Liver (tissue), 9 donors: ENCODE measurements around the gene PHF20. TPM values are rescaled to one million over a fixed set of nuclear protein-coding genes. Genes with fewer than 3 reads are reported as not detected.

Experiments
- DNase-seq: peaks from one replicate; pipeline ENCODE4 v3.0.0-alpha.2; 2017; ENCODE audit warnings: low spot score
- H3K27ac ChIP-seq, 2 donors: one replicate each; pipeline ENCODE4 v1.7.0; 2013; ENCODE audit warnings: inconsistent platforms in 2 of 2, low read length in 2 of 2, control low read depth in 1 of 2, low read depth in 1 of 2, mild to moderate bottlenecking in 1 of 2
- H3K27me3 ChIP-seq, 4 donors: one replicate each; pipeline versions ENCODE4 v1.6.1 to v1.7.0; 2013; ENCODE audit warnings: low read length in 3 of 4, inconsistent platforms in 1 of 4, mild to moderate bottlenecking in 1 of 4, moderate library complexity in 1 of 4; ENCODE audit not compliant: control insufficient read depth in 4 of 4, insufficient read depth in 4 of 4
- H3K36me3 ChIP-seq, 4 donors: one replicate each; pipeline versions ENCODE4 v1.6.1 to v1.7.0; 2013; ENCODE audit warnings: low read length in 3 of 4, mild to moderate bottlenecking in 3 of 4, low read depth in 1 of 4, moderate library complexity in 1 of 4; ENCODE audit not compliant: control insufficient read depth in 4 of 4, insufficient read depth in 3 of 4
- H3K4me1 ChIP-seq, 4 donors: one replicate each; pipeline versions ENCODE4 v1.6.1 to v1.7.0; 2013; ENCODE audit warnings: low read length in 3 of 4, mild to moderate bottlenecking in 3 of 4, moderate library complexity in 1 of 4; ENCODE audit not compliant: control insufficient read depth in 4 of 4, insufficient read depth in 4 of 4
- H3K4me3 ChIP-seq, 3 donors: one replicate each; pipeline versions ENCODE4 v1.6.1 to v1.7.0; 2013; ENCODE audit warnings: low read length in 3 of 3, control low read depth in 1 of 3, low read depth in 1 of 3, mild to moderate bottlenecking in 1 of 3
- H3K9ac ChIP-seq, 2 donors: one replicate each; pipeline ENCODE4 v1.7.0; 2013; ENCODE audit warnings: low read length in 2 of 2, mild to moderate bottlenecking in 2 of 2, moderate library complexity in 2 of 2, control low read depth in 1 of 2, low read depth in 1 of 2
- H3K9me3 ChIP-seq, 4 donors: one replicate each; pipeline versions ENCODE4 v1.6.1 to v1.7.0; 2013; ENCODE audit warnings: low read length in 3 of 4; ENCODE audit not compliant: control insufficient read depth in 4 of 4
- FOXA1 ChIP-seq: IDR thresholded peaks from 2 replicates; pipeline ENCODE4 v1.6.1; 2016; ENCODE audit warnings: antibody characterized with exemption
- FOXA2 ChIP-seq: IDR thresholded peaks from 2 replicates; pipeline ENCODE4 v1.6.1; 2016; ENCODE audit warnings: antibody characterized with exemption
- GABPA ChIP-seq, 2 donors: IDR thresholded peaks in 1 of 2; conservative IDR thresholded peaks in 1 of 2; 2 replicates each; pipeline ENCODE4 v1.6.1; 2016; ENCODE audit warnings: antibody characterized with exemption in 2 of 2, mild to moderate bottlenecking in 1 of 2, moderate library complexity in 1 of 2
- HNF4A ChIP-seq, 2 donors: conservative IDR thresholded peaks; 2 replicates each; pipeline ENCODE4 v1.6.1; 2016; ENCODE audit warnings: antibody characterized with exemption in 2 of 2, mild to moderate bottlenecking in 2 of 2
- HNF4G ChIP-seq: IDR thresholded peaks from 2 replicates; pipeline ENCODE4 v1.6.1; 2016; ENCODE audit warnings: antibody characterized with exemption
- JUND ChIP-seq, 2 donors: IDR thresholded peaks; 2 replicates each; pipeline ENCODE4 v1.6.1; 2016; ENCODE audit warnings: antibody characterized with exemption in 2 of 2
- MAX ChIP-seq: IDR thresholded peaks from 2 replicates; pipeline ENCODE4 v1.6.1; 2016; ENCODE audit warnings: antibody characterized with exemption
- NR2F2 ChIP-seq: IDR thresholded peaks from 2 replicates; pipeline ENCODE4 v1.6.1; 2016; ENCODE audit warnings: antibody characterized with exemption
- RAD21 ChIP-seq, 2 donors: IDR thresholded peaks; 2 replicates each; pipeline ENCODE4 v1.6.1; 2016; ENCODE audit warnings: antibody characterized with exemption in 2 of 2, mild to moderate bottlenecking in 2 of 2
- RXRA ChIP-seq, 2 donors: IDR thresholded peaks; 2 replicates each; pipeline ENCODE4 v1.6.1; 2017 to 2018; ENCODE audit warnings: antibody characterized with exemption in 2 of 2, mild to moderate bottlenecking in 1 of 2
- SP1 ChIP-seq: IDR thresholded peaks from 2 replicates; pipeline ENCODE4 v1.6.1; 2018; ENCODE audit warnings: antibody characterized with exemption, mild to moderate bottlenecking
- TAF1 ChIP-seq: conservative IDR thresholded peaks from 2 replicates; pipeline ENCODE4 v1.6.1; 2016; ENCODE audit warnings: antibody characterized with exemption, mild to moderate bottlenecking
- YY1 ChIP-seq: IDR thresholded peaks from 2 replicates; pipeline ENCODE4 v1.6.1; 2016; ENCODE audit warnings: antibody characterized with exemption, mild to moderate bottlenecking
- WGBS: extraction: QIAGEN DNeasy Blood & Tissue Kit; methylation state at CpG from one replicate; pipeline ENCODE4 v1.1.7; 2013; 5-methylcytosine and 5-hydroxymethylcytosine counted together
- polyA plus RNA-seq, 2 donors: library from polyadenylated mRNA; stranded (reverse) in 1 of 2; unstranded in 1 of 2; fragments of 200-250 nt in 1 of 2; fragments of >200 nt in 1 of 2; fragmentation: Nextera tagmentation in 1 of 2; extraction: Ambion mirVana in 1 of 2; gene quantifications; one replicate each; pipeline versions ENCODE4 v1.2.1 to v1.2.3, GENCODE V29; 2013 to 2015
- total RNA-seq, 2 donors: library from RNA; depleted of rRNA; stranded (reverse); fragments of >200 nt; gene quantifications; one replicate each; pipeline ENCODE4 v1.2.3, GENCODE V29; 2014
- TF ChIP-seq, protein P1 (sequence below): IDR thresholded peaks from 2 replicates; pipeline ENCODE4 v1.6.1; 2016; ENCODE audit warnings: antibody characterized with exemption
- TF ChIP-seq, protein P2 (sequence below): IDR thresholded peaks from 2 replicates; pipeline ENCODE4 v1.6.1; 2016; ENCODE audit warnings: antibody characterized with exemption
- TF ChIP-seq, protein P3 (sequence below): fragments of 150-350 bp; IDR thresholded peaks from 2 replicates; pipeline ENCODE4 v1.5.1; 2017; ENCODE audit warnings: improper control_type of control experiment, low read depth, low read length; ENCODE audit not compliant: missing input control
- donor health status: healthy.
- donor health status: healthy.
- donor health status: healthy.
- donor health status: healthy.
- donor health status: healthy.

Gene PHF20
- total and polyA plus RNA-seq, 4 donors: 5.1 to 11.7 (median 10.3) TPM

DNA sequence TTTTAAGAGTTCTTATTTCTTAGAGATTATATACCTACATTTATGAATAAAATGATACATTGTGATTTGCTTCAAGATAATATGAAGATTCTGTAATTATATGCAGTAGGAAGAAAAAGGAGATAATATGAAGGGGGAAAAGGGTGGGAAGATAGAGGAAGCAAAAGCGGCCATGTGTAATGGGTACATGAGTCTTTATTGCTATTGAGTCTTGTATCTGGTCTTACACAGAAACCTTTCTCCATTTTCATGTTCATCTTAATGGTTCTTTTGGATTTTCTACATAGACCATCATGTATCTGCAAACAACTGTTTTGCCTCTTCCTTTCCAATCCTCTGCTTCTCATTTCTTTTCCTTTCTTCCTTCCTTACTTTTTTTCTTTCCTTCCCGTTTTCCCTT, 36.1 kb downstream of the PHF20 start:
- Histone ChIP-seq H3K27ac (no peak overlapping the region), H3K4me1 (no peaks in the 10 kb centered on the region), H3K36me3 (peaks cover 0 to 6% (median under 1%) of the 10 kb centered on the region in 4 donors), H3K9ac (no peak overlapping the region), H3K9me3 (no peaks in the 10 kb centered on the region), H3K4me3 (no peak overlapping the region), H3K27me3 (no peaks in the 10 kb centered on the region)
- TF ChIP-seq SP1: no peak
- TF ChIP-seq GABPA (IDR thresholded peaks at IDR 0.05 in 1 of 2, conservative IDR thresholded peaks at IDR 0.05 in 1 of 2): no peak
- no peak for TF ChIP-seq NR2F2
- TF ChIP-seq HNF4G: no peak
- no peak for TF ChIP-seq TAF1
- DNase-seq: no peak
- WGBS: 95% methylated on average over 2 of the region's 2 CpGs

- Histone ChIP-seq H3K27ac (no peak overlapping the region), H3K27me3 (no peaks in the 10 kb centered on the region), H3K4me1 (no peaks in the 10 kb centered on the region), H3K9me3 (no peaks in the 10 kb centered on the region), H3K4me3 (no peak overlapping the region), H3K36me3 (peaks cover 0 to 2% (median 0%) of the 10 kb centered on the region in 4 donors), H3K9ac (no peak overlapping the region)
- 68% methylated on average over 2 of the region's 2 CpGs for WGBS
- TF ChIP-seq GABPA (IDR thresholded peaks at IDR 0.05 in 1 of 2, conservative IDR thresholded peaks at IDR 0.05 in 1 of 2): no peak
- no peak for TF ChIP-seq HNF4A (conservative IDR thresholded peaks at IDR 0.05)
- DNase-seq: no peak
These were observed 48.9 kb downstream of the PHF20 start for GRCh38 chr20:35820715-35821114.

- DNase-seq: no peak
- Histone ChIP-seq H3K4me1 (no peaks in the 10 kb centered on the region), H3K36me3 (peaks cover 0 to 2% (median 0%) of the 10 kb centered on the region in 4 donors), H3K27ac (no peak overlapping the region), H3K9me3 (no peaks in the 10 kb centered on the region), H3K9ac (no peak overlapping the region), H3K27me3 (no peaks in the 10 kb centered on the region), H3K4me3 (no peak overlapping the region)
- WGBS: 97% methylated on average over 8 of the region's 8 CpGs
- TF ChIP-seq, protein P1, sequence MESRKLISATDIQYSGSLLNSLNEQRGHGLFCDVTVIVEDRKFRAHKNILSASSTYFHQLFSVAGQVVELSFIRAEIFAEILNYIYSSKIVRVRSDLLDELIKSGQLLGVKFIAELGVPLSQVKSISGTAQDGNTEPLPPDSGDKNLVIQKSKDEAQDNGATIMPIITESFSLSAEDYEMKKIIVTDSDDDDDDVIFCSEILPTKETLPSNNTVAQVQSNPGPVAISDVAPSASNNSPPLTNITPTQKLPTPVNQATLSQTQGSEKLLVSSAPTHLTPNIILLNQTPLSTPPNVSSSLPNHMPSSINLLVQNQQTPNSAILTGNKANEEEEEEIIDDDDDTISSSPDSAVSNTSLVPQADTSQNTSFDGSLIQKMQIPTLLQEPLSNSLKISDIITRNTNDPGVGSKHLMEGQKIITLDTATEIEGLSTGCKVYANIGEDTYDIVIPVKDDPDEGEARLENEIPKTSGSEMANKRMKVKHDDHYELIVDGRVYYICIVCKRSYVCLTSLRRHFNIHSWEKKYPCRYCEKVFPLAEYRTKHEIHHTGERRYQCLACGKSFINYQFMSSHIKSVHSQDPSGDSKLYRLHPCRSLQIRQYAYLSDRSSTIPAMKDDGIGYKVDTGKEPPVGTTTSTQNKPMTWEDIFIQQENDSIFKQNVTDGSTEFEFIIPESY: no peak
- no peak for TF ChIP-seq GABPA (IDR thresholded peaks at IDR 0.05 in 1 of 2, conservative IDR thresholded peaks at IDR 0.05 in 1 of 2)
- no peak for TF ChIP-seq FOXA2
- TF ChIP-seq FOXA1: no peak
- TF ChIP-seq, protein P2, sequence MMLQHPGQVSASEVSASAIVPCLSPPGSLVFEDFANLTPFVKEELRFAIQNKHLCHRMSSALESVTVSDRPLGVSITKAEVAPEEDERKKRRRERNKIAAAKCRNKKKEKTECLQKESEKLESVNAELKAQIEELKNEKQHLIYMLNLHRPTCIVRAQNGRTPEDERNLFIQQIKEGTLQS: no peak
- TF ChIP-seq YY1: no peak
- TF ChIP-seq TAF1: no peak
- TF ChIP-seq SP1: no peak
- no peak for TF ChIP-seq MAX
- no peak for TF ChIP-seq HNF4A (conservative IDR thresholded peaks at IDR 0.05)
- TF ChIP-seq JUND (IDR thresholded peaks at IDR 0.05): no peak
- no peak for TF ChIP-seq RXRA (IDR thresholded peaks at IDR 0.05)
- TF ChIP-seq, protein P3, sequence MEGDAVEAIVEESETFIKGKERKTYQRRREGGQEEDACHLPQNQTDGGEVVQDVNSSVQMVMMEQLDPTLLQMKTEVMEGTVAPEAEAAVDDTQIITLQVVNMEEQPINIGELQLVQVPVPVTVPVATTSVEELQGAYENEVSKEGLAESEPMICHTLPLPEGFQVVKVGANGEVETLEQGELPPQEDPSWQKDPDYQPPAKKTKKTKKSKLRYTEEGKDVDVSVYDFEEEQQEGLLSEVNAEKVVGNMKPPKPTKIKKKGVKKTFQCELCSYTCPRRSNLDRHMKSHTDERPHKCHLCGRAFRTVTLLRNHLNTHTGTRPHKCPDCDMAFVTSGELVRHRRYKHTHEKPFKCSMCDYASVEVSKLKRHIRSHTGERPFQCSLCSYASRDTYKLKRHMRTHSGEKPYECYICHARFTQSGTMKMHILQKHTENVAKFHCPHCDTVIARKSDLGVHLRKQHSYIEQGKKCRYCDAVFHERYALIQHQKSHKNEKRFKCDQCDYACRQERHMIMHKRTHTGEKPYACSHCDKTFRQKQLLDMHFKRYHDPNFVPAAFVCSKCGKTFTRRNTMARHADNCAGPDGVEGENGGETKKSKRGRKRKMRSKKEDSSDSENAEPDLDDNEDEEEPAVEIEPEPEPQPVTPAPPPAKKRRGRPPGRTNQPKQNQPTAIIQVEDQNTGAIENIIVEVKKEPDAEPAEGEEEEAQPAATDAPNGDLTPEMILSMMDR: no peak
- TF ChIP-seq RAD21 (IDR thresholded peaks at IDR 0.05): no peak
- no peak for TF ChIP-seq HNF4G
These were observed 50.0 kb downstream of the PHF20 start for GRCh38 chr20:35821807-35822242.
